GM18868 (cell line): ENCODE data around the gene RTN4RL1.
"Not testable (repeated sequence)": the region's sequence is repeated elsewhere in the genome, so short reads cannot be mapped to it uniquely, and the experiment has no call there.

ENCODE experiments used
- ATAC-seq: cut with Tn5 transposase; IDR thresholded peaks from one replicate; pipeline ENCODE4 v1.9.1; 2021; ENCODE audit warnings: mild to moderate bottlenecking, moderate library complexity; ENCODE audit not compliant: unreplicated experiment

The RTN4RL1 gene

DNA sequence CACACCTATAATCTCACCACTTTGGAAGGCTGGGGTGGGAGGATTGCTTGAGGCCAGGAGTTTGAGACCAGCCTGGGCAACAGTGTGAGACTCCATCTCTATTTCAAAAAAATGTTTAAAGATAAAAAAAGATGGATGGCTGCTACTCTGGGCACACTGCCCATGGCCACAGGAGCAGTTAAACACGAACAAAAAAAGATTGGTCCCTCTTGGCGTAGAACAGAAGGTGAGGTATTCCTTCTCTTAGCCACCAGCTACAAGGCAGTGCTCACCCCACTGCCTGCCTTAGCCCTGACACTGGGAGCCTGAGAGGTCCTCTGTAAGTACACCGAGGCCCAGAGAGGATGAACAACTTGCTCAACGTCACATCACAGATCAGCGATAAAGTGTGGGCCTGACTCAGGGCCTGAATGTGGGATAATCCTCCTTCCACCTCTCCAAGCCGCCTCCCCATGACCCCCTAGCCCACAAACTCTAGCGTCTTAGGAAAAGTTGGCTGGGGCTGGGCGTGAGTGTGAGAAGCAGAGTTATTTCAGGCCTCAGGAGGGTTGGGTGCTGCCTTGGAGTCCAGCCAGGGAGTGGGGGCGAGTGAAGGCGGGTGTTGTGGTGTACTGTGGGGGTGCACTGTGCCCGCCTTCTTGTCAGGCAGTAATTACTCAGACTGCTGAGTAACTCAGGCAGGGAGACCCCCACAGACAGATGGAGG lies 2.5 kb upstream of the RTN4RL1 start:
- no peak for ATAC-seq

DNA sequence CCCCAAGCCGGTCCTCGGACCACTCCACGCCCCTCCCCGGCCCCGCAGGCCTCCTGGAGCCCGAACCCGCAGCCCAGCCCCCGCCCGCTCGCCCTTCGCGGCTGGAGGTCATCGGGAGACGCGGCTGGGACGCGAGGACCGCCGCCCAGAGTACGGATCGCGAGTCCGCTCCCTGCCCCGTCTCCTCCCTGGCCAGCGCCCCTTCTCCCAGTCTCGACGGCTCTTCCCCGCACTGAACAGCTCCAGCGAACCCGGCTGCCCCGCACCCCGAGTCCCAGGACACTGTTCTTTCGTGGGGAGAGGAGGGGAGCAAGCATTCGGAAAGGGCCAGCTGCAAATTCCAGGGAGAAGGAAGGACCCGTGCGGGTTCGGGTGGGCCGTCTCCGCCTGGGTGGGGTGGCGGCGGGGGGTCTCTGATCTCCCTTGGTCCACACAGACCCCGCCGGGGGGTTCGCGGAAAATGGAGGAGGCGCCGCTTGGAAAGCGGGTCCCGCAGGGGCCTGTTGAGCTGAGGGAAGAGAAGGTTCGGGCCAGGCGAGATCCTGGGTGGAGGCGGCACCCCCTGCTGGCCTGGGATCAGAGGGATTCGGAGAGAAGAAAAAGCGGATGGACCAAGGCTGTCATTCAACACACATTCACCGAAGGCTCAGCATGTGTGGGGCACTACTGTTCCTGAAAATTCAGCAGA lies 632 bp upstream of the RTN4RL1 start:
- ATAC-seq, result no peak

DNA sequence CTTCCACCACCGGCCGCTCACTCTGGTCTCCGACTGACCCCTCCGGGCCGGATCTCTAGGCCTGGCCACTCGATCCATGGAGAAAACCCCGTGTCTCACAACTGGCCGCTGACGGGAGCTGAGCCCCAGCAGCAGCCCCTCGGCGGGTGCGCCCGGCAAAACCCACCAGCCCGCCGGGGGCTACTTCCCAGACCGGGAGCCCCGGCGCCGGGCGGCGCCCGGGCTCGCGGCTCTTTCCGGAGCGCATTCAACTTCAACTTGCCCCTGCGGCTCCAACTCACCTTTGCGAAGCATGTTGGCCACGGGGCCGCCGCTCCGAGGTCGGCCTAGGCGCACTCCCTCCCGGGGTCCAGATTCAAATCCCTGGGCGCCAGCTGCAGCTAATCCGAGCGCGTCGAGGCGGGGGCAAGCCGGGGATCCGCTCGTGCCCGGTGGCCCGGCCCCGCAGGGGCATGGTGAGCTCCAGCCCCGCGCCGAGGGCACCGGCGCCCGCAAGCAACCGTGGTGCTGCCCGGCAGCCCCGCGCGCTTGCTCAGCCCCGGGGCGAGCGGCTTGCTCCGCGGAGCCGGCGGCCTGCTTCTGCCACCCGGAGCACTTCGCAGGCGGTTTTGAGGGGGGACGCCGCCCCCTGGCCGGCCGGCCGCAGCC lies 438 bp downstream of the RTN4RL1 start:
- ATAC-seq, result no peak

DNA sequence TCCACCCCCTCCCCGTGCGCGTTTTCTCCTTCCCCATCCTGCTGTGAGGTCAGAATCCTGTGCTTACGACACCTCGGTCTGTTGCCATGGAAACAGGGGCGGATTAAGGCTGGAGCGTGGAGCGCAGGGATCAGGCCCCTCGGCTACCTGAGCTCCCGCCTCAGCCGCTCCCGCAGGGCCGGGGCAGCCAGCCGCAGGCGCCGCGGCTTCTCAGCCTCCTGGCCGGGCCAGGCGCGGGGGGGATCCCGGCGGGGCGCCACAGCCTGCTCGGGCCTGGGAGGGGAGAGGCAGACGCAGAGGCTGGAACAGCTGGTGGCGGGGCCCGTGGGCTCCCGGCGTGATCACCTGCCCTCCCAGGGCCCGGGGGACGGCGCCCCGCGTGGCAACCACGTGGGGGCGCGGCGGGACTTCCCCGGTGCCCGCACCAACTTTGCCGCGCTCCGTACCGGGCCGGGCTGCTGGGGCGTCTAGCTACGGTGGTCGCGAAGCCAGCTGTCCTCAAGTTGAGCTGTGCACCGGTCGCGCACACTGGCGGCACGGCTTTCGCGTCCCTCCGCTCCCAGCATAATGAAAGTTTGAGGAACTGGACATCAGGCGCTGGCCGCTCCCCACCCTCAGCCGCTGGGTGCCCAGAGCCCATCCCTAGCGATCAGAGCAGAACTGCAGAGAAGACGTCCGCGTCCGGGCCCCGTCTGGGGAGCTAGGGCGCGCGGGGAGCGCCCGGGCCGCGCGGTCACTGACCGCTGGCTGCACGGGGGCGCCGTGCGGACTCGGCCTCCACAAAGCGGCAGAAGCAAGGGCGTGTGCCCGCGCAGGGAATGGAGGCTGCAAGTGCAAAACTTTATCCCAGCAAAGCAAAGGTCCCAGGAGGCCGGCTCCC lies 1.2 kb downstream of the RTN4RL1 start:
- ATAC-seq, result no peak

DNA sequence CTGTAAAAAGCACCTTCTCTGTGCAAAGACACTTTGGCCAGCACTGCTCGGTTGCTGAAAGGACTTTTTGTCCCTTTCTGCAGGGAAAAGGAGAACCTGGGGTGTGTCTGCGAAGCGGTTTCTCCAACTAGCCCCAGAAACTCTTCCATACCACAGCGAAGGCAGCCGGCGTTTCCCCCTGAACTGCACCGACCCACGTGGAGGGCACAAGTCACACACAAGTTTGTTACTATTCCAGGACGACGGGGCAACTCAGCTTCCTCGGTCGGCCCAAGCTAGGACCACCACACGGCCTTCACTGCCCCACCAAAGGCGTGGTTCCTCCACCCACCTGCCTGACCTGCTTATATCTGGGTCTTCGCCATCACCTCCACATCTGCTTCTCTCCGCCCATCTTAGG lies 1.9 kb downstream of the RTN4RL1 start:
- no peak for ATAC-seq

DNA sequence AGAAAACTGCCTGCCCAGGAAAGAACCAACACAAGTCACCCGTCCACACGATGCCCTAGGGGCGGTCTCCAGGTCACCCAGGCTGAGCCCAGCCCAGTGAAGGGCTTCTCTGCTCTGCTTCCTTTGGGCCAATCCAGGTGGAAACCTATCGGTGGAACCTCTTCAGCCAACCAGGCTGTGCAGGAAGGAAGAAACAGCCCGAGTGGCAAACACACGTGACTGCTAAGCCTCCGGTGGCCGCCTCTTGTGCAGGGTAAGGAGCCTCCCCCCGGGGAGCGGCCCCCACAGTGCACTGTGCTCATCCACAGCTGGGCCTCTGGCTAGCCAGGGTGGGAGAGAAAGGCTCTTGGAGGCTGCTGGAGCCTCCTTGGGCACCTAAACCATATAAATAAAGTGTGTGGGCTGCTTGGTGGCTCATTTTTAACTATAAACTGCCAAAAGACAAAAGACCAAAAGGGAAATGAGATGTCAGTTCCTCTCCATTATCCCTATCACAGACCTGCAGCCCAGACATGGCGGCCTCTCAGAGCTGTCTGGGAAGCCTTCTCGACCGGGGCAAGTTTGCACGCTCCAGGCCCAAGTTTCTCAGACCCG lies 2.4 kb downstream of the RTN4RL1 start:
- ATAC-seq, result no peak

DNA sequence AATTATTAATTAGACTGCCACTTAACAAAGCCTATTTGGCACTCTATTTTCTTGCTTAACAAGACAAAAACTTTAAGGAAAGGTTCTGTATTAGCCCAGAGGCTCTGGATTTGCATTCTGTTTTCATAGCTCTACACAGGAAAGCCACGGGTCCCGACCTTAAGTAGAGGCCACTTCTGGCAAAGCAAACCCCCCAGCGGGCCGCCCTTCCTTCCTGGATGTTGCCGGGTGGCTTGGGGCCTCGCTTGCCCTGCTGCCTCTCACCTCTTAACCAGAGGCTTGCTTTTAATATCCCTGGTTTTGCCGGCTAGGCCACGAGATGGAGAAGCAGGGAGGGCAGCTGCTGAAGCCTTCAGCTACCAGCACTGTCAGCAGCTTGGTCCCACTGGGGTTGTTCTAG lies 4.4 kb downstream of the RTN4RL1 start:
- no peak for ATAC-seq

DNA sequence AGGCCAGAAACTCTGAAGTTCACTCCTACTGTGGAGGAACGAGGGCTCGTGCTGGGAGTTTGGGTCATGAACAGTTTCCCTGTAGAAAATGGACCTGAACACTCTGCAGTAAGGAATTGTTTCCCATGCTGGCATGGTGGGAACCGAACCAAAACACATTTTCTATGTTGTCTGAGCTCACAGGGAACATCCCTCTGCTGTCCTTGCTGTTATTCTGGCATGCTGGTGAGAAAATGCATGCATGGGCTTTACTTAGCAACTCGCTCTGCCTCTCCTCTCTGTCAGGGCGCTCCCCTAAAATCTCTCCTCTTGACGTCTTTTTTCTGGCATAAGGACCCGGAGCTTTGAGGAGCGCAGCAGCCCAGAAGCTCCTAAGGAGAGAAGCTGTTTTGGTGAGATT lies 5.4 kb downstream of the RTN4RL1 start:
- ATAC-seq, result no peak

DNA sequence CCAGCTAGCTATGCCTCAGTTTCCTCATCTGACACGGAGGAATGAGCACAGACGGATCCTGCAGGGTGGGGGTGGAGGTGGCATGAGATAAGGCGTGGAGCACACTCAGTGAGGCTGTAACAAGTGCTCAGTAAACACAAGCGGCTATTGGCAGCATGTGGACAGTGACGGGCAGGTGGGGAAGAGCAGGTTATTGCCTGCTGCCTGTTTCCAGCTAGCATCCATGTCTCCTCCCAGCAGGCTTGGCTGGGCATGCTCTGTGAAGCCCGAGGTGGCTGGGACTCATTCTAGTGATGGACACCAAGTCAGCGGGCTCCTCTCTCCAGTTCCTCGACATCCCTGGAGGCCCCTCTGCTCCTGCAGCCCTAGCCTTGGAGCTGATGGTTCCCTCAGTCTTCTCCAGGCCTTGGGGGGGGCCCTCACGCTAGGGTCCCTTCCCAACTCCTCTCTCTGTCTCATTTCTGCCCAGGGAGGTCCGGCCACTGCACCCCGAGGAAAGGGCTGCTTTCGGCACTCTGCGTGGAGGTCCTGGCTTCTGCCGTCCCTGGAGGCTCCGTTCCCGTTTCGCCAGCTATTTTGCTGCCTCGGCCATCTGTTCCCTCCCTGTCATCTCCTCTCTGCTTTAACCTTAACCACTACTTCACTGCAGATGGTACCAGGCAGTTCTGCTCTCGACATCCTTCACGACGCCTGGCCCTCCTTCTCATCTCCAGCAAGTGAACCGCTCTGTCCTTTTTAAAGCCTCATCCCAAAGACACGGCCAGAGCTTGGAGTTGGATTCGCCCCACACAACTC lies 6.2 kb downstream of the RTN4RL1 start:
- ATAC-seq, result no peak

DNA sequence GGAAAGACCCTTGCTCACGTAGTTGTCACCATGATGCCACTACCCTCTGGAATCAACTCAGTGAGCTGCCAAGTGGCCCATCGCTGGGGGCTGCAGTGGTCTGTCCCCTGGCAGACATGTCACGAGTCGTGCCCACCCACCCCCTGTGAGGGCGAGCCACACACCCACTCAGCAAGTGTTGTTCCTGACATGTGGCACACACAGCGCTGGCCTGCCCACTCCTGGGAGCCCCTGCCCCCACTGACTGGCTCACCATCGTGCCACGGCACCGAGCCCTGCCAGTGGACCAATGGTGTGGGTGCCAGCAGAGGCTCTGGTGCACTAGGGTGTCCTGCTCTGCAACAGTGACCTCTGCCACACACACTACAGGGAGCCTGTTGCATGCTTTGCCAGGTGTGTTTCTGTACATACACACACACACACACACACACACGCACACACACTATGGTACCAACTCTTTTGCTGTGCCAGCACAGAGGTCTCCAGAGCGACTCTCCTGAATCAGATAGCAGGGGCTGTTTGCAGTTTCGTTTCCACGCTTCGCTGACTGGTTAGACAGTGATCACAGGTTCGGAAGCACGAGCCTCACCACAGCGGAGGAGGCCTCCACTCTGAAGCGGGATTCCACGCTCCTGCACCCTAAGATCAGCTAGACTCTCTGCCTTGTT lies 7.7 kb downstream of the RTN4RL1 start:
- no peak for ATAC-seq

DNA sequence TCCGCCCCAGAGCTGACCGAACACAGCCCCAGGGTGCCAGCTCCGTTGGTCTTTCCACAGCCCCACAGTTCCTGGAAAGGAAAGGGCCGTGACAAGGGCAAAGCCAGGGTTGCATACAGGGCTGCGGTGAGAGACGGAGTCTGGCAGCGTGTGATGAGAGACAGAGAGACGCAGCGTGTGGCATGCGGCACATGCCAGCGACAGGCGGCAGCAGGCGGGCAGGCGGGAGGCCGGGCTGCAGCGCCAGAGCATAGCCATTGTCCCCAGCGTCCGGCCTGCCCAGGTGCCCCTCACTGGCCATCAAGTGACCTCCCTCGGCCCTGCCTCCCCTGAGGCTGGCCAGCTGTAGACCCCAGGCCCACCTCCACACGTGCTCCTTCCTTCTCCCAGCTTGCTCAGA lies 8.6 kb downstream of the RTN4RL1 start:
- ATAC-seq, result no peak

DNA sequence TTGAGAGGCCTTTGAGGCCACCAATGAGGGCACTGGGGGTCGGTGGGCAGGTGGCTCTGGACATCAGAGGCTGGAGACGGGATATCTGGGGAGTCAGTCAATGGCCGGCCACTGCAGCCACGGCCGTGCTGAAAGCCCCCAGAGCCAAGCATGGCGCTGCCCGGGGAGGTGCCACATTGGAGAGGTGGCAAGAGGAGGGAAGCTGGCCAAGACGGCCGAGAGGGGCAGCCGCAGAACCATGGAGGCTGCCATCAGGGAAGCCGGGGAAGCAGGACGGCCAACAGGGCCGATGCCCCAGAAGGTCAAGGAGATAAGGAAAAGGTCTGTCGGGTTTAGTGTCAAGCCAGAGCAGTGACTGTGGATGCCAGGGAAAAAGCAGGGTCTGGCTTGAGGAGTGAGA lies 9.8 kb downstream of the RTN4RL1 start:
- no peak for ATAC-seq

DNA sequence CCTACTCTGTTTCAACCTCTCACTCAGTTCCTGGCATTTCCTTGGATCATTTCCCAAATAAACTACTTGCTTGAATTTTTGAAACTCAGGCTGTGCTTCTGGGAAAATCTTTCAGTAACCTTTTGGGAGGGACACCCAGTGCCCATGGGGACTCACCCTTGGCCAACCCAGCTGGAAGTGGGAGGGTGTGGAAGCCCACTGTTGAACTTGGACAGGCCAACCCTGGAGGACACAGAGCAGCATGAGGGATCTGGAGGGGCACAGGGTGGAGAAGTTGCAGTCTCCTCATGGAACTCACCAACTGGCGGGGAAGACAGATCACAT lies 11.2 kb downstream of the RTN4RL1 start:
- no peak for ATAC-seq

DNA sequence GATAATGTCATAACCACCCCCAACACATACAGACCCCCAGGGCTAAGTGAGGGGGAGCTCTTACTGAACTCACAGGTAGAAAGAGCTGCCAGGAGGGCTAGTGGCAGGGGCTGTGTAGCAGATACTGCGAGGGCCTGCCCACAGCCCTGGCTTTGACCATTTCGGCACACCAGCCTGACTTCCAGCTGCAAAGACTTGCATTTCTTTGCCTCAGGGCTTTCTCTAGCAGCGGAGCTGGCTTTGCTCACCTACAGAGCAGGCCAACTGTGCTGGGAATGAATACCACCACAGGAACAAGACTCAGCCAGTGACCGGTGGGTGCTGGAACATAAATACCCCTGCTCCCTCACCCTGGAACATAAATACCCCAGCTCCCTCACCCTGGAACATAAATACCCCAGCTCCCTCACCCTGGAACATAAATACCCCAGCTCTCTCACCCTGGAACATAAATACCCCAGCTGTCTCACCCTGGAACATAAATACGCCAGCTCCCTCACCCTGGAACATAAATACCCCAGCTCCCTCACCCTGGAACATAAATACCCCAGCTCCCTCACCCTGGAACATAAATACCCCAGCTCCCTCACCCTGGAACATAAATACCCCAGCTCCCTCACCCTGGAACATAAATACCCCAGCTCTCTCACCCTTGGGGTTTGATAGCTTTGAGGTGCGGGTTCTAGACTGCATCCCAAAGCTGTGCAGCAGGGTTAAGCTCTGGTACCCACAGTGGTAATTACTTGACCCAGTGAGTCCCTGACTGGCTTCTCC lies 11.7 kb downstream of the RTN4RL1 start:
- ATAC-seq, result not testable (repeated sequence)

DNA sequence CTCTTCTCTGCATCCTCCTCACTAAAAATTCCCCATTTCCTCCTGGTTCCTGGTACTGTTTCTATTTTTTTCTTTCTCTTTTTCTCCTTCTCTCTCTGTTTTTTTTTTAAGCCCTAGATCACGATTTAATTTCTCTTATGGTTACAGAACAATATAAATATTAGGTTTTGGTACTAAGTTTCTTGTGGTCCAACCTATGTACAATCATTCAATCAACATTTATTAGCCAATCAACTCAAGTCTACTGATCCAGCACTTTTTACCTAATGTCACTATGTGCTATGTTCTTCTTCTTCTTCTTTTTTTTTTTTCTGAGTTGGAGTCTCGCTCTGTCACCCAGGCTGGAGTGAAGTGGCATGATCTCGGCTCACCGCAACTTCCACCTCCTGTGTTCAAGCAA lies 12.6 kb downstream of the RTN4RL1 start:
- no peak for ATAC-seq

DNA sequence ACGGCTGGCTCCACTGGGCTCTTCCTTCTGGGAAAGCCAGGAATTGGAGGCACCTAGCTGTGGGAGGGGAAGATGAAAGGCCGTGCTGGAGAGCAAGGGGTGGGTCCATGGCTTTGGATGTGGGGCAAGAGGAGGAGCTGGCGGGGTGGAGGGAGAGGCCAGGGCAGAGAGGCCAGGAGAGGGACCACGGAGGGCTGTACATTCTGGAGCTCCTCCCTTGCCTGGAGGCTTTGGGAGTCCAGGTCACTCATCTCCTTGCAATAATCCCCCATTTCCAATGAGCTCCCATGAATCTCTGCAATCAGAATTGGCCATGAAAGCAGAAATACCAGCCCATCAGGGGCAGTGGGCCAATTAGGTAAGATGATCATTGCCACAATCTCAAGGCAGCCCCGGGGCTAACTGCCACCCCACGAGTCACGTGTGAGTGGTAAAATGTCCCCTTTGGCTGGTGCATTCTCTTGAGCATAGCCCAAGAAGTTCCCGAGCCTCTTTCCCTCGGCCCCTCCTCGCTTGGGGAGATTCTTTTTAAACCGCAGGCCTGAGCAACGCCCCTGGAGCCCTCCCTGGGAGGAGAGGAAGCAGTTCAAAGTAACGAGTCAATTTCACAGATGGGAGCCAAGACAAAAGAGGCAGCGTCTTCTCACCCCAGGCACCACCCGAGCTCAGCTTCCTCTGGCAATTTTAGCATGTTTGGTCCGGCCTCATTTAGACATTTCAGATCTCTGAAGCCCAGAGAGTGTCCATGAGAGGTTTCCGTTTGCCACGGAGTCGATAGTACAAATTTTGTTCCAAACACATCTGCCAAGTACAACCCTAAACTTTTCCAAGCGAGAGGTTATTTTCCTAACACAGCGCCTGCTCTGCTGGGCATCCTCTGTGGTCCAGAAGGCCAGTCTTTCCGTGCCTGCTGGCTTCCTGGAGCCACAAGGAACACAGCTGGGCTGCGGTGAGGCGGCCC lies 13.4 kb downstream of the RTN4RL1 start:
- ATAC-seq, result no peak

DNA sequence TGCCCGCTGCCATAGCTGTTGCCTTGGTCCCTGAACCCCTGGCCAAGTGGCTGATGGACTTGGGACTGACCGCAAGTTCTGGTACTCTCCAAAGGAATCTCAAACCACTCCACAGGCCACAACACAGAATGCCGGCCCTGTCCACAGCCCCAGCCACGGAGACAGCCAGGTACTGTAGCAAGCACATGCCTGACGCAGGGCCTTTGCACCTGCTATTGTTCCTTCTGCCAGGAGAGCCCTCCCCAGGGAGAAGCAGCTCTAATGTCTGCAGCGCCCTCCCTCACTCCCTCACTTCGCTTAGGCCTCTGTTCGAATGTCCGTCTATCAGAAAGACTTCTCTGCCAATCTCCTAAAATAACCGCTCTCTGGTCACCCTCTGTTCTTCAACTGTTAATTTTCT lies 15.4 kb downstream of the RTN4RL1 start:
- ATAC-seq, result no peak
